Measurements from ENCODE around the gene CLCN5. TPM values are rescaled to one million over a fixed set of nuclear protein-coding genes. Genes with fewer than 3 reads are reported as not detected.

The CLCN5 gene
- total RNA-seq, 1 experiment from 2014 or later, result 23.6 TPM

DNA sequence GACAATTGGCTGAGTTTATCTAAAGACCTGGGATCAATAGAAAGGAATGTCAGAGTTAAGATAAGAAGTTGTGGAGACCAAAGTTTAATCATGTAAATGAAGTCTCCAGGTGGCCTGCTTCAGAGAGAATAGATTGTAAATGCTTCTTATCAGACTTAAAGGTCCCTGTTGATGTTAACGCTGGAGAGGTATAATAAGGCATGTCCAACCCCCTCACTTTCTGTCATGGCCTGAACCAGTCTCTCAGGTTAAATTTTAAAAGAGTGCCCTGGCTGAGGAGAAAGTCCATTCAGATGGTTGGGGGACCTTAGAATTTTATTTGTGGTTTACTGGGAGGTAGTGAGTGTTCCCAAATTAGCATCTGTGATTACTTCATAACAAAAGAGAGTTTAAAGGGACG lies 191.7 kb downstream of the CLCN5 start:
- H3K4me3 ChIP-seq (ENCODE audit: low read depth in 2 of 2, low read length in 2 of 2), result no peak overlapping the region
- no peak for TF ChIP-seq SIN3A (IDR thresholded peaks at IDR 0.05; ENCODE audit: borderline replicate concordance, insufficient read depth, low read depth, low read length)
- TF ChIP-seq TCF7L2 (IDR thresholded peaks at IDR 0.05; ENCODE audit: low read depth, low read length), result no peak
- TF ChIP-seq, protein P1, sequence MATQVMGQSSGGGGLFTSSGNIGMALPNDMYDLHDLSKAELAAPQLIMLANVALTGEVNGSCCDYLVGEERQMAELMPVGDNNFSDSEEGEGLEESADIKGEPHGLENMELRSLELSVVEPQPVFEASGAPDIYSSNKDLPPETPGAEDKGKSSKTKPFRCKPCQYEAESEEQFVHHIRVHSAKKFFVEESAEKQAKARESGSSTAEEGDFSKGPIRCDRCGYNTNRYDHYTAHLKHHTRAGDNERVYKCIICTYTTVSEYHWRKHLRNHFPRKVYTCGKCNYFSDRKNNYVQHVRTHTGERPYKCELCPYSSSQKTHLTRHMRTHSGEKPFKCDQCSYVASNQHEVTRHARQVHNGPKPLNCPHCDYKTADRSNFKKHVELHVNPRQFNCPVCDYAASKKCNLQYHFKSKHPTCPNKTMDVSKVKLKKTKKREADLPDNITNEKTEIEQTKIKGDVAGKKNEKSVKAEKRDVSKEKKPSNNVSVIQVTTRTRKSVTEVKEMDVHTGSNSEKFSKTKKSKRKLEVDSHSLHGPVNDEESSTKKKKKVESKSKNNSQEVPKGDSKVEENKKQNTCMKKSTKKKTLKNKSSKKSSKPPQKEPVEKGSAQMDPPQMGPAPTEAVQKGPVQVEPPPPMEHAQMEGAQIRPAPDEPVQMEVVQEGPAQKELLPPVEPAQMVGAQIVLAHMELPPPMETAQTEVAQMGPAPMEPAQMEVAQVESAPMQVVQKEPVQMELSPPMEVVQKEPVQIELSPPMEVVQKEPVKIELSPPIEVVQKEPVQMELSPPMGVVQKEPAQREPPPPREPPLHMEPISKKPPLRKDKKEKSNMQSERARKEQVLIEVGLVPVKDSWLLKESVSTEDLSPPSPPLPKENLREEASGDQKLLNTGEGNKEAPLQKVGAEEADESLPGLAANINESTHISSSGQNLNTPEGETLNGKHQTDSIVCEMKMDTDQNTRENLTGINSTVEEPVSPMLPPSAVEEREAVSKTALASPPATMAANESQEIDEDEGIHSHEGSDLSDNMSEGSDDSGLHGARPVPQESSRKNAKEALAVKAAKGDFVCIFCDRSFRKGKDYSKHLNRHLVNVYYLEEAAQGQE (IDR thresholded peaks at IDR 0.05; ENCODE audit: insufficient read depth in 1 of 2, low read depth in 2 of 2, low read length in 1 of 2), result no peak
- TF ChIP-seq, protein P2, sequence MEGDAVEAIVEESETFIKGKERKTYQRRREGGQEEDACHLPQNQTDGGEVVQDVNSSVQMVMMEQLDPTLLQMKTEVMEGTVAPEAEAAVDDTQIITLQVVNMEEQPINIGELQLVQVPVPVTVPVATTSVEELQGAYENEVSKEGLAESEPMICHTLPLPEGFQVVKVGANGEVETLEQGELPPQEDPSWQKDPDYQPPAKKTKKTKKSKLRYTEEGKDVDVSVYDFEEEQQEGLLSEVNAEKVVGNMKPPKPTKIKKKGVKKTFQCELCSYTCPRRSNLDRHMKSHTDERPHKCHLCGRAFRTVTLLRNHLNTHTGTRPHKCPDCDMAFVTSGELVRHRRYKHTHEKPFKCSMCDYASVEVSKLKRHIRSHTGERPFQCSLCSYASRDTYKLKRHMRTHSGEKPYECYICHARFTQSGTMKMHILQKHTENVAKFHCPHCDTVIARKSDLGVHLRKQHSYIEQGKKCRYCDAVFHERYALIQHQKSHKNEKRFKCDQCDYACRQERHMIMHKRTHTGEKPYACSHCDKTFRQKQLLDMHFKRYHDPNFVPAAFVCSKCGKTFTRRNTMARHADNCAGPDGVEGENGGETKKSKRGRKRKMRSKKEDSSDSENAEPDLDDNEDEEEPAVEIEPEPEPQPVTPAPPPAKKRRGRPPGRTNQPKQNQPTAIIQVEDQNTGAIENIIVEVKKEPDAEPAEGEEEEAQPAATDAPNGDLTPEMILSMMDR (IDR thresholded peaks at IDR 0.05), result no peak
- TF ChIP-seq POLR2AphosphoS5 (IDR thresholded peaks at IDR 0.05; ENCODE audit: low read depth, low read length), result no peak
- BruUV-seq (replicated peaks), result no TSS peak
- ChIA-PET POLR2A (no interaction called here), CTCF (no interaction called here)
- in situ Hi-C loops (cut with HindIII; ENCODE audit: low pct_unique_long_range_greater_than_20kb, low sequenced_read_pairs) (no loop called here), intact Hi-C loops (cut with micrococcal nuclease; ENCODE audit: unreplicated experiment) (no loop called here)
- no peaks in the 10 kb centered on the region for H3K27me3 ChIP-seq (ENCODE audit: control insufficient read depth, insufficient read depth, low read length)
- DNase-seq (ENCODE audit: low read depth, low spot score), result no peak
- H3K27ac ChIP-seq (ENCODE audit: low read length), result no peak overlapping the region
- H3K4me1 ChIP-seq (ENCODE audit: control insufficient read depth, insufficient read depth, low read length), result no peaks in the 10 kb centered on the region
- no peaks in the 10 kb centered on the region for H3K9me3 ChIP-seq (ENCODE audit: control insufficient read depth, insufficient read depth, low read depth, low read length)
- H3K36me3 ChIP-seq (ENCODE audit: control insufficient read depth, insufficient read depth, low read length), result no peaks in the 10 kb centered on the region
- ATAC-seq, result no peak

DNA sequence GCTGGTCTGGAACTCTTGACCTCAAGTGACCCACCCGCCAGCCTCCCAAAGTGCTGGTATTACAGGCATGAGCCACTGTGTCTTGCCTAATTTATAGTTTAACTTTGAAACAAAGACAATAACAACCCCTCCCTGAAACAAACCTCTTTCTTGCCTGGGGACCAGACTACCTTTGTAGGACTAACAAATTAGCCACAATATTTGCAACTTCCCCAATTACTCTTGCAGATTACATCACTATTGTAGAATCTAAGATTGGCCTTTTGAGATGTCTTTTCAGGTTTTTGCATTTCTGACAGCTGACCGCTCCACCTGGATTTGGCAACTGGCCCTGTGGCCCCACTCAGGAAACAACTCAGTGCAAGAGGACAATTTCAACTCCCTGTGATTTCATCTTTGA lies 193.6 kb downstream of the CLCN5 start:
- intact Hi-C loops (cut with micrococcal nuclease; ENCODE audit: unreplicated experiment) (no loop called here), in situ Hi-C loops (cut with HindIII; ENCODE audit: low pct_unique_long_range_greater_than_20kb, low sequenced_read_pairs) (no loop called here)
- ChIA-PET POLR2A (no interaction called here), CTCF (no interaction called here)
- H3K36me3 ChIP-seq (ENCODE audit: control insufficient read depth, insufficient read depth, low read length), result no peaks in the 10 kb centered on the region
- H3K9me3 ChIP-seq (ENCODE audit: control insufficient read depth, insufficient read depth, low read depth, low read length), result no peaks in the 10 kb centered on the region
- BruUV-seq (replicated peaks), result no TSS peak
- no peak for TF ChIP-seq POLR2AphosphoS5 (IDR thresholded peaks at IDR 0.05; ENCODE audit: low read depth, low read length)
- TF ChIP-seq, protein P2 (IDR thresholded peaks at IDR 0.05), result no peak
- no peak for TF ChIP-seq TCF7L2 (IDR thresholded peaks at IDR 0.05; ENCODE audit: low read depth, low read length)
- TF ChIP-seq, protein P1 (IDR thresholded peaks at IDR 0.05; ENCODE audit: insufficient read depth in 1 of 2, low read depth in 2 of 2, low read length in 1 of 2), result no peak
- TF ChIP-seq SIN3A (IDR thresholded peaks at IDR 0.05; ENCODE audit: borderline replicate concordance, insufficient read depth, low read depth, low read length), result no peak
- DNase-seq (ENCODE audit: low read depth, low spot score) (no peak), ATAC-seq (no peak)
- no peak overlapping the region for H3K27ac ChIP-seq (ENCODE audit: low read length)
- H3K27me3 ChIP-seq (ENCODE audit: control insufficient read depth, insufficient read depth, low read length), result no peaks in the 10 kb centered on the region
- no peaks in the 10 kb centered on the region for H3K4me1 ChIP-seq (ENCODE audit: control insufficient read depth, insufficient read depth, low read length)
- H3K4me3 ChIP-seq (ENCODE audit: low read depth in 2 of 2, low read length in 2 of 2), result no peak overlapping the region
